HPDE6-E6E7 (cell line): ENCODE data around the gene SLC25A21.
"Not testable (repeated sequence)": the region's sequence is repeated elsewhere in the genome, so short reads cannot be mapped to it uniquely, and the experiment has no call there.

Source experiments
- DNase-seq: peaks from one replicate; pipeline ENCODE4 v3.0.0; 2011; ENCODE audit warnings: missing footprints; ENCODE audit errors: extremely low spot score

Gene SLC25A21

DNA sequence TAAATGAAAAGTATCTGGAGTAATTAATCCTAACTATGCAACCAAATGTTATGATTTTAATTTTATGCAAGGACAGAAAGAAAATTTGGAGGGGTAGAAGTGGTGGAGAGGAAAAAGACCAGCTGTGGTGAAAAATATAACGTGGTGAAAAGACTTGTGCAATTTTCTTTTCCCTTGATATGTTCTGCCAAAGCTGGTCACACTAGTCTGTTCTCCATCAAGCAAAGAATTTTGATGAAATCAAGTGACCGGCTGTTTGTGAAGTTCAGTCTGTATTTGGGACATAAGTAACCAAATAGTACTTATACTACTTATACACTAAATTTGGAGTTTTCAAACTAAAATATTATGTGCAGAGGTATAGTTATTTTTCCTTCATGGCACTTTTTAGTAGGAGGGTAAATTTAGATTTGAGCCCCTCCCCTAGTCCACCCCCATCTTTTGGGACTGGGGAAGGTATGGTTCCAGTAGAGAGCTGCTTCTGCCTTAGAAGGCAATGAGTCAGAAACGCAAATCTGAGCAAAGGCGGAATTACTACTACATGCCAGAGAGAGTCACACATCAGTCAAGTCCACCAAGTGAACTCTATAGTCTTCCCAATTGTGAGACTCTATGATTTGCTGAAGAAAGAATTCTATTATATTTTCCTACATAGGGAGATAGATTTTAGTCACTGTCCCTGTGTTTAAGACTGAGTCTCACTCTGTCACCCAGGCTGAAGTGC lies 229.7 kb downstream of the SLC25A21 start:
- peak; percentile 34 for DNase-seq

DNA sequence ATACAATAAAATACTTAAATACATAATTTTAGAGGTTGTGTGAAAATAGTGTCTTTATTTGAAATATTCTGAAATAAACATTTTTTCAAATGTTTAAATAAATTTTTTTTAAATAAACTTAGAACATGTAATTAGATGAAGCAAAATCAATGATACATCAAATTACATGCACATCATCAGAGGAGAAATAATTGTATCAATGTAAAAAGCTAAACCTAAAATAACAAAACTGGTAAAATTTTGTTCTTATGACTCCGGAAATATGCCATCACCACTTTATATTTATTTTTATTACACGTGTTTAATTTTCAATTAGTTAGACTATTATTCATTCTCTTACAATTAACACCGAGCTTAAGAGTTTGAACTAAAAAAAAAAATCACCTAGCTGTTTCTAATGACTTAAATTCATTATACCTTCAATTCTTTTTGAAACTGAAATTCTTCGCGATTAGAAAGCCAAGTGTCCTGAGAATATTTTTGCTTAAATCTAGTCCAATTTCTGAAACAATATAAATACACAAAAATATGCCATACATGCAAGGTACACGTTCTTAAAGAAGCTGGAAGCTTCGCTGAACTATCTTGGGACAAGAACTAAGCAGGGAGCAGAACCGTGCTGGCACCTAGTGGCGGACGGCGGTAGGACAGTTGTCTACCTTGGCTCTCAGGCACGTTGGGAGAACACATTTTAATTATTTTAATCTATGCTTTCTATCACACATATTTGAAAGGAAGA lies 230.5 kb downstream of the SLC25A21 start:
- DNase-seq: peak; percentile 35

DNA sequence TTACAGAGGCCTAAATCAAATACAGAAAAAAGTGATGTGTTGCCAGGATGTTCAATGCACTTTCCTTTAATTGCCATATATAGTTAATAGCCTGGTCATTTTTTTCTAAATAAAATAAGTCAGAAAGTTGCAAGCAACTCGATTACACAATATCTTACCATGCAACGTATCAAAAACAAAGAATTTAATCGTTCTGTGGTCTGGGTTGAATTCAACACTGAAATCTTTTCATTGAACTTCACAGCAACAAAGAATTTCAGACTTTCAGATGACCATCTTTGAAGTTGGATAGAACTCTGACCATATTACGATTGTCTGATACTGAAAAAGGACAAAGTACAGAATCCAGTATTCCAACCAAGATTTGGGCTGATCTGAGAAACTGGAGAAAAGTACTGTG lies 231.9 kb downstream of the SLC25A21 start:
- DNase-seq: no peak

DNA sequence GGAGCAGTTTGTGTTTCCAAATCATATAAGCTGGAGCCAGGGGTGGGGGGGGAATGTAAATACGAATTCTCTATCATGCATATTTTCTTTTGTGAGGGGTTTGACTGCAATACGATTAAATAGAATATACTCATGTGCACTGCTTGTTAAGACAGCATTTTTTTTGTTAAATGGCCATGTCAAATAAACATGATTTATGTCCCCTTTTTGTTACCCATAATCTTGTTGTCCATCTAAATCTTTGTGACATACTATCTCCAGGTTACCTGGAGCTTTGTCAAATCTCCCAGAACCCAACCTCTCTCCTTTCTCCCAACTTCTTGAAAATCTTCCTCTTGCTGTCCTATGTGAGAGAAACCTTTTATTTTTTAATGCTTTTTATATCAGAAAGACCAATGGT lies 233.1 kb downstream of the SLC25A21 start:
- no peak for DNase-seq

DNA sequence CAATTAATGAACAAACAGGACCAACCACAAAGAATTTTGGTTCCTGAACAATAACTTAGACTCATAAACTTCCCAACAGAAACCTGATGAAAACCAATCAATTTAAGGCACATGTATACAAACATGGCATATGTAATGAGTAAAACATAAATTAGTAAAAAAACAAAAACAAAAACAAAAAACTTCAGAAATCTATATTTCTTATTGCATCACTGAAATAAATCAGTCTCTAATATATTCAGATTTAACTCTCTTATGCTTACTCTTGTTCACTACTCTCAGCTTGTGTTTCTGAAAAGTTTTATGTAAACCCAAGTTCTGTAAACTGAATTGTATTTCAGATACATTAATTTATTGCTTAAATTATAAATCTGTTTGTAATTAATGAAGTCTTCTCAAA lies 233.7 kb downstream of the SLC25A21 start:
- DNase-seq: no peak

DNA sequence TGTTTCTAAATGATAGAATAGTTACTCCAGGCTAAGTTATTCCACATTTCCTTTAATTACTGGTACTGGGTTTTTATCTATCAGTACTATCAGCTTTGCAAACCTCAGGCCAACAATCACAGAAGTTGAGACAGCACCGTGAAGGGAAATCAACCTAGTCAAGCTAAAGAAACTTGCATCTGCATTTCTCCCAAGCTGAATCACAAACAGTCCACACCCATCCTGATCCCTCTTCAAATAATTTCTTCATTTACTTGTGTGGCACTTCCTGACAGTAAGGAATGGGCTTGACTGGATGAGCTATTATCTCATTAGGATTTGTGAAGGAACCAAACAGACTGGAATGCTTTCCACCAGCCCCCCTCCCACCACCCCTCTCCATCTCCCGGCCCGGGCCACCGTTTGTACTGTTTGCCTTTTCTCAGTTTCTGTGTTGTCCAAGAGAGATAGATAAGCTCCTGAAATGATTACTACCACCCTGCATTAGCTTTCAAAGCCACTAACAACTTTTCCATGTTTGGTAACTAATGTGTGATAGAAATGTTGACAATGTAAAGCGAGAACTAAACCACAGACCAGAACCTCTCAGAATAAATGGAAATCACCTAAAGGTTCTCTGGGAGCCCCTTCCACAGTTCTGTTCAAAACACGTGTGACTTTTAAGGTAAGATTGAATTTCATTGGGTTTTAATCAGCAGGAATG lies 236.3 kb downstream of the SLC25A21 start:
- DNase-seq: no peak

DNA sequence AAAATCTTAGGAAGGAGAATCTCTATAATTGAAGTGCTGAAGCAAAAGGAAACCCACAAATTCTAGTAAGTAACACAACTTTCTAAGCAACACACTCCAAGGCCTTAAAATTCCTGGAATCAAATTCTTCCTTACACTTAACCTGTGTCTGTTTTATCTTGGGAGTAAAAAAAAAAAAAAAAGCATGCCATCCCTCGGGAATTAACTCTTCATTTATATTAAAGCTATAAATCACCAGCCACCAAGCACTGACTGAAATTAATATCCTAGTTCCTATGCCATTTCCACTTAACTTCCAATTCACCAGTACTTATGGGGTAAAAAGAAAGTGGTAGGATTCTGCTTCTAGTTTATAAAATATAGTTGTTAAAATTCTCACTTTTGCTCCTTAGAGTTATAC lies 238.1 kb downstream of the SLC25A21 start:
- DNase-seq: no peak

DNA sequence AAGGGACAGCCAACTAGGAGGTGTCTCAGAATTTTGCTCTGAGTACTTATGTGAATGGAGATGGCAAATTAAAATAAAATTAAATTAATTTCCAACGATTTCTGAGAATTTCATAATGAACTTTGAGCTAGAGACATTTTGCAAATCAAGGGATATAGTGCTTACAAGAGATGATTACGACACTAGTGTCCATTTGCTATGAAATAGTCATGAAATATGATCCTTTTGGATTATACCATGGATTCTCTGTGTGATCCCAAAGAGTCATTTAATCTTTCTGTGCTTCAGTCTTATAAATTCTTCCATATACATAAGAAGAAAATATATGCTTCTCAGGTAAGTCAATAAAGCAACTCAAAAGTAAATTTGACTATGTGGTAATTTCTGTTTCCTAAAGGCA lies 240.6 kb downstream of the SLC25A21 start:
- no peak for DNase-seq

DNA sequence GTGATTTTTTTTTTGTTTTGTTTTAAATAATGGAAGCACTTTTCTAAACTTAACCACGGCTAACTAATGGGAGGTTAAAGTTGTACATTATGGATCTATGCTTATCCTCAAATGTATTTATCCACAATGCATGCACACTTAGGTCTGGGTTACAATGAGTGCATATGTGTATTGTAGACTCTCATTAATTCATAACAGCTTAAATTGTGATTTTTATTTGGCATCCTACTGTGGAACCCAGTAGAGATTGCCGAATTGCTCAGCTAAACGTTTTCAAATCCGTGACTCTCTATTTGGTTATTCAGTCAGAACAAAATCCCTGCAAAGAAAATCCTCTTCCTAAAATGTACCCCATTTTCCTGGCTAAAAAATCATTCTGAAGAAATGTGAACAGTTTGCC lies 244.0 kb downstream of the SLC25A21 start:
- DNase-seq: no peak

DNA sequence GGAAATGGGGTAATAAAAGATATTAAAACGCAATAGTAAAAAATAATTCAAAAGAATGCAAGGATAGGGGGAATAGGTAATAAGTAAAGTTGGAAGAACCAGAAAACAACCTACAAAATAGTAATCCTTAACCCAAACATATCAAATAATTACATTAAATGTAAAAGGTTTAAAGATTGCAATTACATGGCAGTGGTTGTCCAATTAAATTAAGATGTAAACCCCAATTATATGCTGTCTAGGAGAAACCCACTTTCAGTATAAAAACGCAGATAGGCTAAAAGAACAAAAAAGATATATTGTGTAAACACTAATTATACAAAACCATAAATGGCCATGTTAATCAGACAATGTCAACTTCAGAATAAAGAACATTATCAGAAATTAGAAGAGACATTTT lies 247.3 kb downstream of the SLC25A21 start:
- DNase-seq: no peak

DNA sequence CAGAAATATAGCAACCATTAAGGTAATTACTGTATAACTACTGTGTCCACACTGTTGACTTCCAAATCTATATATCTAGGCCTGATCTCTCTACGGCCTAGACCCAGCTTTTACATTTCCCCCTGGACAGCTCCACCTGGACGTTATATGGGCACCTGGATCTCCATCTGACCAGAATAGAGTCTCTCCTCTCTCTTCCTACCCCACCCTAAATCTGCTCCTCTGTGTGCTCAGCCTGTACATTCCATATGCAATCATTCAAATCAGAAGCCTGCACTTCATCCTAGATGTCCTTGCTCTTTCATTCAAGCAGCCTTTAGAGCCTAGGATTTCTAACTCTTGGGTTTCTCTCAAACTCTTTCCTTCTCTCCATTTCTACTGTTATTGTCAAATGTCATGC lies 255.7 kb downstream of the SLC25A21 start:
- no peak for DNase-seq

DNA sequence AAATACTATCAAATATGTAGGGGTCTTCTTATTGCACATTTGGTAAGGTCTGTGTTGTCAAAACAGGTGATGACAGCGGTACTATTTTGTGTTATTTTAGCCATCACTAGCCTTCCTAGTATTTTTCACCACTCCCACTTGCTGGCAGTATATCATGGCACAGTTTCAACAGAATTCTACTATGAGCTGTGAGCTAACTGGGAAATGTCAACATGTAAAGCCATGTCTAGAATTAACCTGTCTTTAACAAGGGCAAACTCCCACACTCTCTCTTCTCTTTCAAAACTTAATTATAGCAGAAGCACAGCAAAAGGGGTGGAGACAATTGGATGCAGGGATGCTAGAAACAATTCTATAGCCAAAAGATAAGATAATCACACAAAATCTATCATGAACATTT lies 257.3 kb downstream of the SLC25A21 start:
- no peak for DNase-seq

DNA sequence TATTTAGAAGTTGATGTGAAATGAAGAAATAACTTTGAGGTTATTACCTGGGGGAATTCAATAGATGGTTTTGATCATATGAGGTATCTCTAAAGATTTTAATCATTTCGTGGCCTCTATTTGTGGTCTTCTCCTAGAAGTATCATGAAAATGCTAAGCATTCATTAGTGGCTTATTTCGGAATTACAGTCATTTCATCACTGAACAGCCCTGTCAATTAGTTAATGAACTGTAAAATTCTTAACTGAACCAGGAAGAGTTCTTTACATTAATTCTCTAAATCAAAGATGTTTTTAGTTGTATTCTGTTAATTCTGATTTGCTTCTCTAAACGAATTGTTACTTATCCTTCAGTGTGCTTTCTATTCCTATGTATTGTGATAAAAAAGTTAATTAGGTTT lies 261.8 kb downstream of the SLC25A21 start:
- DNase-seq: no peak

DNA sequence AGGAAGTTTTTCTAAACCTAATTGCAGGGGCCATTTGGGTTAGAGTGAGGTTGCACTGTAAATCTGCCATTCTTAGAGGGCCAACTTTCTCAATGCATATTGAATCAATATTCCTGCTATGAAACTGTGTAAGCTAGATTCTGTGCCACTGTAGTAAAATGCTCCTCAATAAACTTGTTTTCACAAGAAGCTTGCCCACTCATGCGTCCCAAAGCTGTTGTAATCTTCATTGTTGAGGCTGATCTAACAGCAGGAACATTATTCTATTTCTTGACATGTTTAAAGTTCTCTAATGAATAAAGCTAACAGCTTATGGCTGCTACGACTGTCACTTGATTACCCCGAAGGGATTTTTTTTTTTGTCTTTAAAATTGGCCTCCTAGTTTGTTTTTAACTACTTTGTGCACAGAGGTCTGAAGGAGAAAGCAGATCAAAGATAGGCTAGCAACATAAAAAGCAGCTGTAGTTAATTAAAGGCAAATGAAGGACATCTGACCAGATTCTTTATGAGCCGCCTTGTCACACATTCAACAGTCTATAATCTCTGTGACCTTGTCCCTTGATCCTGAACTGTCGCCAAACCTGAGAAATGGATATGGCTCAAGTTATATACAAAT lies 267.0 kb downstream of the SLC25A21 start:
- DNase-seq: no peak

DNA sequence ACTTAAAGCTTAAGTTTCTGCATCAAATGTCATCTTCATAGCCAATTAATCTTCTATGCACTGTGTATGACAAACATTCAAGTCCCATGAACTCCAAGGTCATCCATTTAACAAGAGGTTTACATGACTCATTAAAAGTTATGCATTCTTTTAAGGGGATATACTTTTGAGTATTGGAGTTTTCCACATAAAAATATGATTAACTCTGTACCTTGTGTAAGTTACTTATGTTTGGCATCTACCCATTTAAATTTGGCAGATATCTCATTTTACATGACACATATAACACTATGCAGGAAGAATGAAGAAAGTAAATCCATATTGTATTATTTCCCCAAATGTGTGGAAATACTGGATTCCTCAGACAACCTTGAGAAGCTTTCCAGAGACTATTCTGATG lies 270.5 kb downstream of the SLC25A21 start:
- DNase-seq: no peak

DNA sequence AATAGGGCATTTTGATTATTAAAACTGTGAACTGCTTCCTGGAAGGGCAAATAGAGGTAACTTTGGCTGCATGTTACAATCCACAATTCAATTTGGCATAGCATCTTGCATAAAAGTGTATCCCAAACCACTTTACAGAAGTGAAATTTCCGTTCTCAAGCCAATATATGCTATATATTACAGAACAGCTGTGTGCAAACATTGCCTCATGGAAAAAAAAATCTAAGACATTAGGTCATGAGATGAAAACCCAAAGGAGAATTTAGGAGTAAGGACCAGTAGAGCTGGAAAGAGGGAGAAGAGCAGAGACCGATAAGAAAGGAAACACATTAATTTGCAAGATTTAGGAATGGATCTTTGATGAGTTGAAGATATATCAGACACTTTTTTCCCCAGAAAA lies 271.6 kb downstream of the SLC25A21 start:
- no peak for DNase-seq

DNA sequence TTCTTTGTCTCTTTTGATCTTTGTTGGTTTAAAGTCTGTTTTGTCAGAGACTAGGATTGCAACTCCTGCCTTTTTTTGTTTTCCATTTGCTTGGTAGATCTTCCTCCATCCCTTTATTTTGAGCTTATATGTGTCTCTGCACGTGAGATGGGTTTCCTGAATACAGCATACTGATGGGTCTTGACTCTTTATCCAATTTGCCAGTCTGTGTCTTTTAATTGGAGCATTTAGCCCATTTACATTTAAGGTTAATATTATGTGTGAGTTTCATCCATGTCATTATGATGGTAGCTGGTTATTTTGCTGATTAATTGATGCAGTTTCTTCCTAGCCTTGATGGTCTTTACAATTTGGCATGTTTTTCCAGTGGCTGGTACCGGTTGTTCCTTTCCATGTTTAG lies 276.1 kb downstream of the SLC25A21 start:
- not testable (repeated sequence) for DNase-seq

DNA sequence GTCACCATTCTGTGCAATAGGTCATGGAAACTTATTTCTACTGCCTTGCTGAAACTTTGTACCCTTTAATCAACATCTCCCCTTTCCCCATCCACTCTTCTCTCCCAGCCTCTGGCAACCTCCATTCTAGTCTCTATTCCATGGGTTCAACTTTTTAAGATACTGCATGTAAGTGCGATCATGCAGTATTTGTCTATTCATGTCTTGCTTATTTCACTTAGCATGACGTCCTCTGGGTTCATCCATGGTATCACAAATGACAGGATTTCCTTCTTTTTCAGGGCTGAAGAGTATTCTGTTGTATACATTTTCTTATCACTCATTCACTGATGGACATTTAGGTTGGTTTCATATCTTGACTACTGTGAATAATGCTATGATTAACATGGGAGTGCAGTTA lies 288.4 kb downstream of the SLC25A21 start:
- no peak for DNase-seq

DNA sequence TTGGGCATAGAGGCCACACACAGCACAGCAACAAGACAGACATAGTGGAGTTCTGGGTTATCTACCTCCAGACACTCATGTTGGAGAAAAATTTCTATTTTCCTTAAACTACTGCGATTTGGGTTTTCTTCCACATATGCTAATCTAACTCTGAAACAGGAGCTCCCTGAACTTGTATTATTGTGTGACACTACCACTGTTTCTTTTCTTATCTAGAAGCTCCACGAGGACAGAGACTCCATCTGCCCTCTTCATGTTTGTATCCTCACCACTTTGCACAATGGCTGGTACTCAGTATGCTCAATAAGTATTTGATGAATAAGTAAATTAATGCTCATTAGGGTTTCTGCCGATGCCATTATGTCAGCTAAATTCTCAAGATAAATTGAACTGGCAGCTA lies 292.1 kb downstream of the SLC25A21 start:
- DNase-seq: no peak

DNA sequence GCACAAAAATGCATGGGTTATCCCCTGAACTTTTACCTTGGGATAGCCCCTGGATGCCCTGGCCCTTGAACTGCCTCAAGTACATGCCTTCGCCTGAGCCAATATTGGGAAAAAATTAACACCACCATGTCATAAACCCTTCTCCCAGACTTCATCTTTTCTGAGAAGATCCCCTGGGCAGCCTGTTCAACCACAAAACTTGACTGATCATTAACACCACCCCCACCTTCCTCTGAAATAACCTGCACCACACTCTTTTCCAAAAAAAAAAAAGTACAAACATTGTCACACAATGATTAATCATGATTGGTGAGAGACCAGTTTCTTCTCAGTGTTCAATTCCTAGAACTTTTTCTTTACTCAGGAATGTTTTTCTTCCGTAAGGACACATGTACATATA lies 292.8 kb downstream of the SLC25A21 start:
- no peak for DNase-seq

DNA sequence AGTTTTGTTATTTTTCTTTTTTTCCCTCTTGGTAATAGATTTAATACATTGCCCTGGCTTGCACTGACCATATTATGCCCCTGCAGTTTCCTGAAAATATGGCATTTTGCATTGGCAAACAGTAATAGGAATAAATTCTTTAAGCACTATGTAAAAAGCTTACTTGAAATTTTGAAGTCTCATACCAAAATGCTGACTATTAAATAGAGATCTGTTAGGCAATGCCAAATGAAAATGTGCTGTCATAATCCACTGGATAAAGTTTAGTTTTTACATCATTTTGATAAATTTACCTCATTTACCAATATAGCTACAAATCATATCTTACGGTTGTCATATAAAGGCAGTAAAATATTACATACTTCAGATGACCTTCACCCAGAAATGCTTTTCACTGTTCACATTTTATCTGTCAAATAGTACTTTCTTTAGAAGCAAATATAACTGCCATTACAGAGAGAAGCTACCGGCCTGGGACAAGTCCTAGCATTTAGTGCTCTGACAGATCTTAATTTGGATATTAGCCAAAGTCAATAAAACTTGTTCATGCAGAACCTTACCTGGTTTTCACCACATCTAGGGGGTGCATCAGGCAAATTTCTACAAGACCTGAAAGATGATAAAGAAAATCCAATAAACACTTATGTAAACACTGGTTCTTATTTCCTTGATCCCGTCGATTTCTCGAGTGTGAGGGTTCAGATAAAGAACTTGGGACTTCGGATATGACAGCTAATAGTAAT lies 297.8 kb downstream of the SLC25A21 start:
- peak; percentile 37 for DNase-seq

DNA sequence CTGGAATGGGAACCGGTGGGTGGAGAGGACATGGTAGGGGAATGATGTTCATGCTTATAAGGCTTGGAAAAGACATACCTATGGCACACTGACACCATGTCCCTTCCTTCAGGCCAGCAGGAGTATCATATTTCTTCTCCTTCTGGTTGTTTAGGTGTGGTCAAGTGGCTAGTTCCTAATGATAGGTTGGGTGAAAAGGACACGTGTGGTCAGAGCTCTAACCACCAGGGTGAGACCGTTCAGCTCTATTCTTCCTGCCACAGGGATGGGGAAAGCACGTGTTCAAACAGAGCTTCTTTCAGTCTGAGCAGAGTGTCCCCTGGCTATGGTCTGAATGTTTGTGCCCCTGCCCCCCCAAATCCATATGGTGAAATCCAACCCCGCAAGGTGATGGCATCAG lies 301.6 kb downstream of the SLC25A21 start:
- DNase-seq: no peak
